ENCODE measurements around the gene MACROH2A1.

MACROH2A1 gene

GRCh38 chr5:135296900-135297816 lies 101.9 kb downstream of the MACROH2A1 start:
- no peak for DNase-seq (ENCODE audit: extremely low read depth in 1 of 2, low read depth in 1 of 2)

GRCh38 chr5:135295852-135296251 lies 103.2 kb downstream of the MACROH2A1 start:
- no peak for DNase-seq (ENCODE audit: extremely low read depth in 1 of 2, low read depth in 1 of 2)

- no peak for DNase-seq (ENCODE audit: extremely low read depth in 1 of 2, low read depth in 1 of 2)
Observed at GRCh38 chr5:135294793-135295192, 104.2 kb downstream of the MACROH2A1 start.

GRCh38 chr5:135289651-135290050 lies 109.4 kb downstream of the MACROH2A1 start:
- DNase-seq (ENCODE audit: extremely low read depth in 1 of 2, low read depth in 1 of 2): no peak

- DNase-seq (ENCODE audit: extremely low read depth in 1 of 2, low read depth in 1 of 2): no peak
Observed at GRCh38 chr5:135287551-135287950, 111.5 kb downstream of the MACROH2A1 start.

All from activated CD8-positive, alpha-beta memory T cell treated with anti-CD3 and anti-CD28 coated beads for 1 hour (primary cell).